T-helper 22 cell (primary cell): ENCODE data around the gene TRIM49B.
"Not testable (repeated sequence)": the region's sequence is repeated elsewhere in the genome, so short reads cannot be mapped to it uniquely, and the experiment has no call there.

Source experiments
- DNase-seq: peaks from one replicate; pipeline ENCODE4 v3.0.0-alpha.2; 2020; ENCODE audit warnings: low read depth

Gene TRIM49B, protein sequence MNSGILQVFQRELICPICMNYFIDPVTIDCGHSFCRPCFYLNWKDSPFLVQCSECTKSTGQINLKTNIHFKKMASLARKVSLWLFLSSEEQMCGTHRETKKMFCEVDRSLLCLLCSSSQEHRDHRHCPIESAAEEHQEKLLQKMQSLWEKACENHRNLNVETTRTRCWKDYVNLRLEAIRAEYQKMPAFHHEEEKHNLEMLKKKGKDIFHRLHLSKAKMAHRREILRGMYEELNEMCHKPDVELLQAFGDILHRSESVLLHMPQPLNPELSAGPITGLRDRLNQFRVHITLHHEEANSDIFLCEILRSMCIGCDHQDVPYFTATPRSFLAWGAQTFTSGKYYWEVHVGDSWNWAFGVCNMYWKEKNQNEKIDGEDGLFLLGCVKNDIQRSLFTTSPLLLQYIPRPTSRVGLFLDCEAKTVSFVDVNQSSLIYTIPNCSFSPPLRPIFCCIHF

DNA sequence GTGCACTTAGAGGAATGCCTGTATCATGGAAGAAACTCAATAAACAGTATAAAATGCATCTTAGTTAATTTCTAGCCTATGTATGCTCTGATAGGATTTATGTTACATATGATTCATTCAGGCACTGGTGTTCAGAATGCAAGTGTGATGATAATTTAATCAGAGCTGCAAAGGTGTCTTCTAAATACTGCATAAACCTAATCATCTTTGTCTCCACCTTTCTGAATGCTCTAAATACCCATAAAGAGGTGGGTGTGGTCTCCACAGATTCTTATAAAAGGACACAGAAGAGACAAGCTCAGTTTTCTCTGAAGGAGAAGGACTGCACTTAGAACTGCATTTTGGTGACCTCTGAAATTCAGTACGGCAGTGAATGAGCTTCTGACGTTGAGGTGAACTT, at the start of gene TRIM49B:
Gene TRIM49B (plus strand): TSS at position 301 of the 400 bp plus-strand sequence. CDS start 2,777 bp downstream, outside the sequence.
- DNase-seq, result not testable (repeated sequence)

GRCh38 chr11:48983785-48984184, 44.8 kb upstream of the TRIM49B start, which contains the start of gene TRIM51G:
TRIM51G (minus strand) TSS chr11:48983885; CDS start chr11:48981695, 2,190 bp downstream.
- DNase-seq, result not testable (repeated sequence)

GRCh38 chr11:49048229-49048628, 19.6 kb downstream of the TRIM49B start:
- not testable (repeated sequence) for DNase-seq

GRCh38 chr11:49049821-49050220, 21.2 kb downstream of the TRIM49B start:
- DNase-seq, result not testable (repeated sequence)

GRCh38 chr11:49059012-49059411, 30.4 kb downstream of the TRIM49B start, which contains the start of gene TRIM64C:
TRIM64C (minus strand) TSS chr11:49059112; CDS start chr11:49059112, 0 bp downstream.
- DNase-seq, result not testable (repeated sequence)

- not testable (repeated sequence) for DNase-seq
These were observed 41.3 kb downstream of the TRIM49B start for GRCh38 chr11:49069897-49070296.
